SK-N-MC (cell line): ENCODE results near the gene ST6GALNAC6.

Experiments used
- EZH2 ChIP-seq: fragments of 200-600 bp; sonication (generic); IDR thresholded peaks from one replicate; pipeline ENCODE4 v1.6.1; 2017; ENCODE audit warnings: antibody characterized with exemption
- POLR2AphosphoS5 ChIP-seq: IDR thresholded peaks from 2 replicates; pipeline ENCODE4 v1.6.1; 2012; ENCODE audit warnings: mild to moderate bottlenecking, low read depth, low read length, borderline replicate concordance

GRCh38 chr9:127943731-127944144, 44.3 kb upstream of the ST6GALNAC6 start:
- no peak for TF ChIP-seq POLR2AphosphoS5
- TF ChIP-seq EZH2, result no peak
